Activated B cell treated with CpG ODN at 0.5 μM for 24 hours (primary cell): ENCODE measurements around the gene ATP7B. TPM values are rescaled to one million over a fixed set of nuclear protein-coding genes. Genes with fewer than 3 reads are reported as not detected.
"Not testable (repeated sequence)": the region's sequence is repeated elsewhere in the genome, so short reads cannot be mapped to it uniquely, and the experiment has no call there.

Experiments
- ATAC-seq: fragments of 200-7000 bp; cut with Tn5 transposase; one replicate; pipeline ENCODE4 v1.10.0; 2021; ENCODE audit warnings: low read depth, mild to moderate bottlenecking, moderate library complexity
- CTCF ChIA-PET: fragments of 350-600 bp; sonication (Branson Sonifier 250); formaldehyde crosslinking; loops from one replicate; lab custom pipeline; 2021; ENCODE audit warnings: antibody characterized with exemption; lab: Charles Lee
- POLR2A ChIA-PET: fragments of 350-600 bp; sonication (Branson Sonifier 250); formaldehyde crosslinking; loops from one replicate; lab custom pipeline; 2021; ENCODE audit warnings: antibody characterized with exemption; lab: Charles Lee
- DNase-seq: peaks from one replicate; pipeline ENCODE4 v3.0.0; 2022
- H3K27ac Mint-ChIP-seq: one replicate; pipeline ENCODE4 v1.8.0; 2020; ENCODE audit warnings: mixed read lengths
- H3K27me3 Mint-ChIP-seq: one replicate; pipeline ENCODE4 v1.8.0; 2021; ENCODE audit warnings: mixed read lengths
- H3K36me3 Mint-ChIP-seq: one replicate; pipeline ENCODE4 v1.8.0; 2021; ENCODE audit warnings: low read depth, mixed read lengths
- H3K4me1 Mint-ChIP-seq: one replicate; pipeline ENCODE4 v1.8.0; 2021; ENCODE audit warnings: mixed read lengths
- H3K4me3 Mint-ChIP-seq: one replicate; pipeline ENCODE4 v1.8.0; 2020; ENCODE audit warnings: mild to moderate bottlenecking, mixed read lengths
- H3K9me3 Mint-ChIP-seq: one replicate; pipeline ENCODE4 v1.8.0; 2020; ENCODE audit warnings: mixed read lengths
- intact Hi-C: fragments of 100-400 bp; cut with micrococcal nuclease; formaldehyde crosslinking; loops from one replicate; pipeline ENCODE4 v1.15.1; 2024
- total RNA-seq: library from RNA; stranded (reverse); gene quantifications from 2 replicates; pipeline ENCODE4 v1.2.3, GENCODE V29; 2022
- TF ChIP-seq, protein P1 (sequence below): fragments of 200-600 bp; IDR thresholded peaks from one replicate; pipeline ENCODE4 v1.8.0; 2022; ENCODE audit warnings: antibody characterized with exemption, mild to moderate bottlenecking

Gene ATP7B
- total RNA-seq, 1 donor from 2014 or later = 0.40 TPM

DNA sequence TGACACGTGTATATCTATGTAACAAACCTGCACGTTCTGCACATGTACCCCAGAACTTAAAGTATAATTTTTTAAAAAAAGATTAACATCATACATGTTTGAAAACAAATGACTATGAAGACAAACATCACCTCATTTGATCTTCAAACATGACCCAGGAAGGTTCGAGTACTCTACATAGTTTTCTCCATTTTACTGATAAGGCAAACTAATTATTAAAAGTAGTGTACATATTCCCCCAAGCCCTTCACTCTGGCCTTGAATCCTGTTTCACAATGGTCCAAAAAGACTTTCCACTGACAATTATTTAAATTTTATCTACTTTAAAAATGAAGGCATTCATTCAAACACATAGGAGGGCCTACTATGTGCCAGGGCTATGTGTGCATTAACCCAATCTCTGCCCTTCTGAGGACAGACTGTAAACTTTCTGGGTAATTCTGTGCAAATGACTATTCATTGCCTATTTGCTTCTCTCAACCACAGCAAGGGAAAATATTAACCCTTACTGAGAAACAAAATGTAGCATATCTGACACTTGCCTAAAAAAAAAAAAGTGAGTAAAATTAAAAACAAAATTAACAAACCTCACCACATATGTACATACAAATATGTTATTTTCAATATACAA, 22.1 kb downstream of the ATP7B start:
- ATAC-seq = no peak
- intact Hi-C loops = no loop called here
- H3K27ac Mint-ChIP-seq = no peak overlapping the region
- no peaks in the 10 kb centered on the region for H3K4me1 Mint-ChIP-seq
- CTCF ChIA-PET = no interaction called here
- H3K27me3 Mint-ChIP-seq = peaks cover 22% of the 10 kb centered on the region
- DNase-seq = no peak
- H3K4me3 Mint-ChIP-seq = no peak overlapping the region
- peaks cover 4% of the 10 kb centered on the region for H3K9me3 Mint-ChIP-seq
- peaks cover under 1% of the 10 kb centered on the region for H3K36me3 Mint-ChIP-seq
- POLR2A ChIA-PET = no interaction called here
- TF ChIP-seq, protein P1, sequence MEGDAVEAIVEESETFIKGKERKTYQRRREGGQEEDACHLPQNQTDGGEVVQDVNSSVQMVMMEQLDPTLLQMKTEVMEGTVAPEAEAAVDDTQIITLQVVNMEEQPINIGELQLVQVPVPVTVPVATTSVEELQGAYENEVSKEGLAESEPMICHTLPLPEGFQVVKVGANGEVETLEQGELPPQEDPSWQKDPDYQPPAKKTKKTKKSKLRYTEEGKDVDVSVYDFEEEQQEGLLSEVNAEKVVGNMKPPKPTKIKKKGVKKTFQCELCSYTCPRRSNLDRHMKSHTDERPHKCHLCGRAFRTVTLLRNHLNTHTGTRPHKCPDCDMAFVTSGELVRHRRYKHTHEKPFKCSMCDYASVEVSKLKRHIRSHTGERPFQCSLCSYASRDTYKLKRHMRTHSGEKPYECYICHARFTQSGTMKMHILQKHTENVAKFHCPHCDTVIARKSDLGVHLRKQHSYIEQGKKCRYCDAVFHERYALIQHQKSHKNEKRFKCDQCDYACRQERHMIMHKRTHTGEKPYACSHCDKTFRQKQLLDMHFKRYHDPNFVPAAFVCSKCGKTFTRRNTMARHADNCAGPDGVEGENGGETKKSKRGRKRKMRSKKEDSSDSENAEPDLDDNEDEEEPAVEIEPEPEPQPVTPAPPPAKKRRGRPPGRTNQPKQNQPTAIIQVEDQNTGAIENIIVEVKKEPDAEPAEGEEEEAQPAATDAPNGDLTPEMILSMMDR = no peak

DNA sequence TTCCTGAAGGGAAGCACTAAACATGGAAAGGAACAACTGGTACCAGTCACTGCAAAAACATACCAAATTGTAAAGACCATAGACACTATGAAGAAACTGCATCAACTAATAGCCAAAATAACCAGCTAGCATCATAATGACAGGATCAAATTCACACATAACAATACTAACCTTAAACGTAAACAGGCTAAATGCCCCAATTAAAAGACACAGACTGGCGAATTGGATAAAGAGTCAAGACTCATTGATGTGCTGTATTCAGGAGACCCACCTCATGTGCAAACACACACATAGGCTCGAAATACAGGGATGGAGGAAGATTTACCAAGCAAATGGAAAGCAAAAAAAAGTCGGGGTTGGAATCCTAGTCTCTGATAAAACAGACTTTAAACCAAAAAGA, 26.3 kb downstream of the ATP7B start:
- H3K4me1 Mint-ChIP-seq, H3K36me3 Mint-ChIP-seq, CTCF ChIA-PET, H3K9me3 Mint-ChIP-seq, H3K27ac Mint-ChIP-seq, DNase-seq, intact Hi-C loops, H3K4me3 Mint-ChIP-seq, ATAC-seq, POLR2A ChIA-PET: not testable (repeated sequence)
- H3K27me3 Mint-ChIP-seq = peaks cover 29% of the 10 kb centered on the region

DNA sequence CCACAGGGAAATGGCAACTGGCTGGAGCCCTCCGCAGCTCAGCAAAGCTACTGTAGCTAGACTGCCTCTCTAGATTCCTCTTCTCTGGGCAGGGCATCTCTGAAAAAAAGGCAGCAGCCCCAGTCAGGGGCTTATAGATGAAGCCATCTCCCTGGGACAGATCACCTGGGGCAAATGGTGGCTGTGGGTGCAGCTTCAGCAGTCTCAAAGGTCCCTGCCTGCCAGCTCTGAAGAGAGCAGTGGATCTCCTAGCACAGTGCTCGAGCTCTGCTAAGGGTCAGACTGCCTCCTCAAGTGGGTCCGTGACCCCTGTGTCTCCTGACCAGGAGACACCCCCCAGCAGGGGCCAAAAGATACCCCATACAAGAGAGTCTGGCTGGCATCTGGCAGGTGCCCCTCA, 28.0 kb downstream of the ATP7B start:
- H3K4me3 Mint-ChIP-seq, POLR2A ChIA-PET, H3K9me3 Mint-ChIP-seq, H3K4me1 Mint-ChIP-seq, H3K36me3 Mint-ChIP-seq, ATAC-seq, H3K27ac Mint-ChIP-seq, intact Hi-C loops, CTCF ChIA-PET, DNase-seq: not testable (repeated sequence)
- peaks cover 29% of the 10 kb centered on the region for H3K27me3 Mint-ChIP-seq

DNA sequence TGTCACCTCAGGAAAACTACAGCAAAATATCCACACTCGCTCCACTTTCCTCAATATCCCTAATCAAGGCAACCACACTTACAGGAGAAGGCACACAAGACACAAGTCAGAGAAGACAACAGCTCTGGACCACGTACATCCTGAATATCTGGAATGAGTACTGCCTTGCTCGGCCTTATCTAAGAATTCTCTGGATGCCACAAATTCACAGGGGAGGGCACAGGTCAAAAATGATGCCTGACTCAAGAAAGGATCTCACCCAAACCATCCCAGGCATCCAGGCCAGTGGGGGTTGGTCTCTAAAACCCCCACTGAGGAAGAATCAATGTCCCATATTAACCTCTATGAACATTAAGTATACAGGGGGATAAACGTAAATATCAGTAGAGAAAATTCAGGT, 29.9 kb downstream of the ATP7B start:
- intact Hi-C loops = no loop called here
- peaks cover 1% of the 10 kb centered on the region for H3K36me3 Mint-ChIP-seq
- no peak overlapping the region for H3K4me3 Mint-ChIP-seq
- H3K9me3 Mint-ChIP-seq = peaks cover 8% of the 10 kb centered on the region
- H3K4me1 Mint-ChIP-seq = no peaks in the 10 kb centered on the region
- TF ChIP-seq, protein P1 = no peak
- no peak overlapping the region for H3K27ac Mint-ChIP-seq
- no peak for ATAC-seq
- peaks cover 22% of the 10 kb centered on the region for H3K27me3 Mint-ChIP-seq
- DNase-seq = no peak
- CTCF ChIA-PET = no interaction called here
- POLR2A ChIA-PET = no interaction called here

DNA sequence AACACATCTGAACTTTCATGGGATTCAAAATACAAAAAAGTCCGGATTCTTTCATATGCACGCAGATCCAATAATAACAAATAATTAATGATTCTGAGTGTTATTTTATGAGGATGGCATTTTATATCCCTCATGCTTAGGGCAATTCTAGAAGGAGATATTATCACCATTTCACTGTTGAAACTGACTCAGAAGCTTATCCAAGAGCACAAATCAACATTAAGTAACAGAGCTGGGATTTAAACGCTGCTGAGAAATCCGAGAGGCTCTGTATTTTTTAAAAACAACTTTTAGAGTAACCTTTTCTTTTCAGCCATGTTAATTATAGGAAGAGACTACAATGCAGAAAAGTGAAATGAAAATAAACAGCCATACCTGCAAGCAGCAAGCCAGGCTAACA, 30.3 kb downstream of the ATP7B start:
- ChIA-PET POLR2A (no interaction called here), CTCF (no interaction called here)
- H3K9me3 Mint-ChIP-seq = peaks cover 8% of the 10 kb centered on the region
- DNase-seq (no peak), ATAC-seq (no peak)
- H3K4me1 Mint-ChIP-seq = no peaks in the 10 kb centered on the region
- intact Hi-C loops = no loop called here
- H3K27me3 Mint-ChIP-seq = peaks cover 20% of the 10 kb centered on the region
- TF ChIP-seq, protein P1 = no peak
- no peak overlapping the region for H3K4me3 Mint-ChIP-seq
- H3K27ac Mint-ChIP-seq = no peak overlapping the region
- peaks cover 1% of the 10 kb centered on the region for H3K36me3 Mint-ChIP-seq

DNA sequence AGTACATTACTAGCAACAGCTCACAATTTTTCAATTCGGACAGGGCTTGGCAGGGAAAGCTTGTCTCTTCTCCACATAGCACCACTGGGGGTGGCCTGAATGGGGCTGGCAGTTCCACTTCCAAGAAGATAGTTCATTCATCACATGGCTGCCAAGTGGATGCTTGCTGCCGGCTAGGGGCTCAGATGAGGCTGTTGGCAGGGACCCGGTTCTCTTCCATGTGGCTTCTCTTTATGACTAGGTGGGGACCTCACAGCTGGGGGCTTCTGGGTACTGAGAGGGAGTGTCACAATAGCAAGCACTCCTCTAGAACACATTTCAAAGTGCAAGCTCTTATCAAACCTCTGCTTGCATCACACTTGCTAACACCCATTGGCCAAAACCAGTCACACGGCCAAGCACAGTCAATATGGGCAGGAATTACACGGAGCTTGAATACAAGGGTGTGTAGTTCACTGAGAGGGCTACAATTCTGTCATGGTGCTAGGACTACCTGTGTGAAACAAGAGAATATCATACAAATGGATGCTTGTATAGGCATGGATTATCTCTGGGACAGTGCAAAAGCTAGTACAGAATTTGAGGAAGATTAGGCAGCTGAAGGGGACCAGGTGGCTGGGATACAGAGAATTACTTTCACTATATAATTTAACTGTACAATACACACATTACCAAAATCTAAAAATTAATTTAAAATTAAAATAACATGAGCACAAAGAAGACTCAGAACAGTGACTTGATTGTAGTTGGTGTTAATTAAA, 32.3 kb downstream of the ATP7B start:
- Mint-ChIP-seq H3K4me3 (no peak overlapping the region), H3K4me1 (no peaks in the 10 kb centered on the region), H3K27me3 (peaks cover 8% of the 10 kb centered on the region), H3K9me3 (peaks cover 3% of the 10 kb centered on the region), H3K27ac (no peak overlapping the region), H3K36me3 (no peaks in the 10 kb centered on the region)
- ATAC-seq (no peak), DNase-seq (no peak)
- ChIA-PET CTCF (no interaction called here), POLR2A (interaction anchor here (0.6 kb wide), 1 partner anchor 221 kb away, joined by 7 read pairs; no protein-coding TSS in a partner anchor)
- intact Hi-C loops = no loop called here
- TF ChIP-seq, protein P1 = no peak
